SU-DHL-6 (cell line): ENCODE data around the gene CBX7.
A peak's percentile ranks its signal among the peaks of the same experiment; 100 is the strongest.

Experiments used
- H2AFZ ChIP-seq: fragments of 200-600 bp; sonication (generic); 2 replicates; pipeline ENCODE4 v1.6.1; 2014; ENCODE audit warnings: low read depth, mild to moderate bottlenecking, moderate library complexity, mixed read lengths, antibody characterized with exemption, low read length; ENCODE audit not compliant: severe bottlenecking
- H3F3A ChIP-seq: fragments of 200-600 bp; shearing (Covaris generic); 2 replicates; pipeline ENCODE4 v1.6.0; 2016; ENCODE audit warnings: antibody characterized with exemption, mild to moderate bottlenecking; ENCODE audit not compliant: insufficient read depth
- H3K27ac ChIP-seq: fragments of 200-600 bp; sonication (generic); 2 replicates; pipeline ENCODE4 v1.5.1; 2016; ENCODE audit warnings: low read depth, mild to moderate bottlenecking, low read length, moderate library complexity, mixed read lengths
- H3K27me3 ChIP-seq: fragments of 200-600 bp; sonication (generic), shearing (Covaris generic); 2 replicates; pipeline ENCODE4 v1.6.0; 2014; ENCODE audit warnings: mild to moderate bottlenecking, low read length
- H3K36me3 ChIP-seq: fragments of 200-600 bp; sonication (generic); 2 replicates; pipeline ENCODE4 v1.6.1; 2014; ENCODE audit warnings: mild to moderate bottlenecking, low read length, mixed read lengths
- H3K4me2 ChIP-seq: fragments of 300-600, 200-600 bp; shearing (Covaris generic), sonication (generic); 2 replicates; pipeline ENCODE4 v1.6.0; 2014; ENCODE audit warnings: low read length, low read depth, mild to moderate bottlenecking; ENCODE audit not compliant: poor library complexity, severe bottlenecking
- H3K4me3 ChIP-seq: fragments of 200-600 bp; sonication (generic); 2 replicates; pipeline ENCODE4 v1.5.1; 2014; ENCODE audit warnings: antibody characterized with exemption, low read length, mild to moderate bottlenecking, mixed read lengths; ENCODE audit not compliant: insufficient read depth, poor library complexity, severe bottlenecking
- H3K79me2 ChIP-seq: fragments of 200-600 bp; sonication (generic); 2 replicates; pipeline ENCODE4 v1.6.1; 2014; ENCODE audit warnings: mild to moderate bottlenecking, low read length, moderate library complexity; ENCODE audit not compliant: insufficient read depth
- H3K9ac ChIP-seq: fragments of 200-600 bp; sonication (generic); 2 replicates; pipeline ENCODE4 v1.7.0; 2014; ENCODE audit warnings: mild to moderate bottlenecking, low read length
- H3K9me2 ChIP-seq: fragments of 200-600 bp; sonication (generic); replicated peaks from 2 replicates; pipeline ENCODE4 v1.6.1; 2014; ENCODE audit warnings: low read length; ENCODE audit not compliant: insufficient read depth
- H3K9me3 ChIP-seq: fragments of 200-600 bp; sonication (generic); 2 replicates; pipeline ENCODE4 v1.6.1; 2014; ENCODE audit warnings: low read length, mixed read lengths; ENCODE audit not compliant: insufficient read depth
- H4K20me1 ChIP-seq: fragments of 200-600 bp; sonication (generic); 2 replicates; pipeline ENCODE4 v1.6.1; 2014; ENCODE audit warnings: low read depth, mild to moderate bottlenecking, antibody characterized with exemption, low read length, moderate library complexity, mixed read lengths
- EZH2phosphoT487 ChIP-seq: fragments of 200-600 bp; sonication (generic), shearing (Covaris generic); conservative IDR thresholded peaks from 2 replicates; pipeline ENCODE4 v1.6.1; 2018; ENCODE audit warnings: mild to moderate bottlenecking, antibody characterized with exemption, low read length, moderate library complexity, mixed read lengths
- TF ChIP-seq, protein P1 (sequence below): fragments of 200-600 bp; sonication (generic); IDR thresholded peaks from one replicate; pipeline ENCODE4 v1.5.1; 2017; ENCODE audit warnings: antibody characterized with exemption, mild to moderate bottlenecking, low read length, moderate library complexity; ENCODE audit not compliant: insufficient read depth, poor library complexity, severe bottlenecking

The CBX7 gene

DNA sequence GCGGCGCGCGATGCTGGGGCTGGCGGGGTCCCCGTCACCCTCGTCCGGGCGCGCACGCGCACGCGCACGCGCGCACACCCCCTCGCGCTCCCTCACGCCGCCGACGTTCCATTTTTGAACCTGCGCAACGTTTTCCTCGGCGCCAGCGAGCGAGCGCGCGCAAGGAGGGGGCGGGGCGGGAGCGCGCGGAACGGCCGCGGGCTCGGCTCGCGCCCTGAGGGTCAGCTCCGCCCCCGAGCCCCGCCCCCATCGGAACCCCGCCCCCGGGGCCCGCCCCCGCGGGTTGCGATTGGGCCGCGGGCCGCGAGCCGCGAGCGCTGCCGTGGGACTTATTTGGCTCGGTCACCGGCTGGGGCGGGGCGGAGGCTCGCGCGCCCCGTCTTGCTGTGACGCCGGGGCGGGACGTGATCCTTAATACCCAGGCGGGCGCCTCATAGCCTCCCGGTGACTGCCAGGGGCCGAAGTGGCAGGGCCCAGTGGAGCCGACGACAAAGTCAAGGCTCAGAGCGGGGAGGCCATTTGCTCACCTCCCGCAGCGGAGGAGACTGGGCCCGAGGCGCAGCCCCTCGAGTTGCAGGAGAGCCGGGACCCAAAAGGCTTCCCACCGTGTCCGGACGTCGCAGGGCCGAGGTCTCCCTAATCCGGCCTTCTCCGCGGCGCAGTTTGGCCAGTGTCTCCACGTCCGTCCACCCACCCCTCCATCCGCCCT lies at the start of gene CBX7:
Gene CBX7, minus strand, starts transcription at position 170 of the 709 bp plus-strand sequence. CDS start 236 bp downstream, outside the sequence.
- peak within 1 kb of the TSS; percentile 58 for H3K4me2 ChIP-seq
- peak within 1 kb of the TSS; percentile 53 for H3K9ac ChIP-seq
- TF ChIP-seq, protein P1, sequence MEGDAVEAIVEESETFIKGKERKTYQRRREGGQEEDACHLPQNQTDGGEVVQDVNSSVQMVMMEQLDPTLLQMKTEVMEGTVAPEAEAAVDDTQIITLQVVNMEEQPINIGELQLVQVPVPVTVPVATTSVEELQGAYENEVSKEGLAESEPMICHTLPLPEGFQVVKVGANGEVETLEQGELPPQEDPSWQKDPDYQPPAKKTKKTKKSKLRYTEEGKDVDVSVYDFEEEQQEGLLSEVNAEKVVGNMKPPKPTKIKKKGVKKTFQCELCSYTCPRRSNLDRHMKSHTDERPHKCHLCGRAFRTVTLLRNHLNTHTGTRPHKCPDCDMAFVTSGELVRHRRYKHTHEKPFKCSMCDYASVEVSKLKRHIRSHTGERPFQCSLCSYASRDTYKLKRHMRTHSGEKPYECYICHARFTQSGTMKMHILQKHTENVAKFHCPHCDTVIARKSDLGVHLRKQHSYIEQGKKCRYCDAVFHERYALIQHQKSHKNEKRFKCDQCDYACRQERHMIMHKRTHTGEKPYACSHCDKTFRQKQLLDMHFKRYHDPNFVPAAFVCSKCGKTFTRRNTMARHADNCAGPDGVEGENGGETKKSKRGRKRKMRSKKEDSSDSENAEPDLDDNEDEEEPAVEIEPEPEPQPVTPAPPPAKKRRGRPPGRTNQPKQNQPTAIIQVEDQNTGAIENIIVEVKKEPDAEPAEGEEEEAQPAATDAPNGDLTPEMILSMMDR = no peak
- no peak for TF ChIP-seq EZH2phosphoT487
- no peaks in the 10 kb centered on the region for H3F3A ChIP-seq
- H3K4me3 ChIP-seq = peak within 1 kb of the TSS; percentile 59
- peak within 1 kb of the TSS; percentile 81 for H2AFZ ChIP-seq
- no peaks in the 10 kb centered on the region for H3K9me3 ChIP-seq
- no peaks in the 10 kb centered on the region for H3K36me3 ChIP-seq
- H3K79me2 ChIP-seq = no peaks in the 10 kb centered on the region
- H4K20me1 ChIP-seq = no peaks in the 10 kb centered on the region
- H3K27me3 ChIP-seq = no peaks in the 10 kb centered on the region
- H3K27ac ChIP-seq = no peak within 1 kb of the TSS
- H3K9me2 ChIP-seq = no peaks in the 10 kb centered on the region

DNA sequence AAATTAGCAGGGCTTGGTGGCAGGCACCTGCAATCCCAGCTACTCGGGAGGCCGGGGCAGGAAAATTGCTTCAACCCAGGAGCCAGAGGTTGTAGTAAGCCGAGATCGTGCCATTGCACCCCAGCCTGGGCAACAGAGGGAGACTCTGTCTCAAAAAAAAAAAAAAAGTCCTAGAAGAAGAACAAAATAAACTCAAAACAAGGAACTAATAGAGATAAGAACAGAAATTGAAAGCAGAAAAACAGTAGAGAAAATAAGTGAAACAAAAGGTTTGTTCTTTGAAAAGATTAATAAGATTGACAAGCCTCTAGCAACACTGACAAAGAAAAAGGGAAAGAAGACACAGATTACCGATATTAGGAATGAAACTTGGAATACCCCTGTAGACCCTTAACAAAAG lies 45.1 kb upstream of the CBX7 start:
- Histone ChIP-seq H3K36me3 (no peaks in the 10 kb centered on the region; the same call in 1 of the 2 replicates), H3K4me2 (no peak overlapping the region)

DNA sequence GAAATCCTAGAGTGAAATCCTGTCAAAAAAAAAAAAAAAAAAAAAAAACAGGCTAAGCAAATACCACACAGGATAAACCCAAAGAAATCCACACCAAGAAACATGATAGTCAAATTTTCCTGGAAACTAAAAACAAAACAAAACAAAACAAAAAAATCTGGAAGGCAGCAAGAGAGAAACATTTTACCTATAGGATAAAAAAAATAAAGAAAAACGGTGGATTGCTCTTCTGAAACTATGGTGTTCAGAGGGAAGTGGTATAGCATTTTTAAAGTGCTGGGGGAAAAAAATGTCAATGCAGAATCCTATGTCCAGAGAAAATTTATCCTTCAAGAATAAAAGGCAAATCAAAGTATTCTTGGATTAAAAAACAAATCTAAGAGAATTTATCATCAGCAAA lies 41.6 kb upstream of the CBX7 start:
- no peak overlapping the region for H3K4me2 ChIP-seq

More for the DNA sequence above, 45.1 kb upstream of the CBX7 start:
- Histone ChIP-seq H3K9ac (no peak overlapping the region), H2AFZ (no peak overlapping the region), H3K9me2 (no peaks in the 10 kb centered on the region), H3K9me3 (peaks cover 14% of the 10 kb centered on the region; the same call in 1 of the 2 replicates), H3K4me3 (no peak overlapping the region), H3K27me3 (no peaks in the 10 kb centered on the region; the same call in 1 of the 2 replicates), H3F3A (no peaks in the 10 kb centered on the region), H4K20me1 (no peaks in the 10 kb centered on the region), H3K27ac (no peak overlapping the region), H3K79me2 (no peaks in the 10 kb centered on the region)
- TF ChIP-seq EZH2phosphoT487 = no peak
- TF ChIP-seq, protein P1 = no peak

More for the DNA sequence above, 41.6 kb upstream of the CBX7 start:
- Histone ChIP-seq H3K79me2 (no peaks in the 10 kb centered on the region), H4K20me1 (no peaks in the 10 kb centered on the region), H3K4me3 (no peak overlapping the region), H3K9me3 (peaks cover 14% of the 10 kb centered on the region; the same call in 1 of the 2 replicates), H2AFZ (no peak overlapping the region), H3K9ac (no peak overlapping the region), H3K36me3 (no peaks in the 10 kb centered on the region; the same call in 1 of the 2 replicates), H3F3A (no peaks in the 10 kb centered on the region), H3K27ac (no peak overlapping the region), H3K27me3 (no peaks in the 10 kb centered on the region; the same call in 1 of the 2 replicates), H3K9me2 (no peaks in the 10 kb centered on the region)
- TF ChIP-seq EZH2phosphoT487 = no peak
- TF ChIP-seq, protein P1 = no peak
